ENCODE measurements around the gene AGTR1.
"Not testable (repeated sequence)": the region's sequence is repeated elsewhere in the genome, so short reads cannot be mapped to it uniquely, and the experiment has no call there.

DNA sequence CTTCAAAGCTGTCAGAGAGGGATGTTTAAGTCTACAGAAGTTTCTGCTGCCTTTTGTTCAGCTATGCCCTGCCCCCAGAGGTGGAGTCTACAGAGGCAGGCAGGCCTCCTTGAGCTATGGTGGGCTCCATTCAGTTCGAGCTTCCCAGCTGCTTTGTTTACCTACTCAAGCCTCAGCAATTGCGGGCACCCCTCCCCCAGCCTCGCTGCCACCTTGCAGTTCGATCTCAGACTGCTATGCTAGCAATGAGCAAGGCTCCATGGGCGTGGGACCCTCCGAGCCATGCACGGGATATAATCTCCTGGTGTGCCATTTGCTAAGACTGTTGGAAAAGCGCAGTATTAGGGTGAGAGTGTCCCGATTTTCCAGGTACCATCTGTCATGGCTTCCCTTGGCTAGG lies 88.5 kb downstream of the AGTR1 start:
- TF ChIP-seq, protein P1, sequence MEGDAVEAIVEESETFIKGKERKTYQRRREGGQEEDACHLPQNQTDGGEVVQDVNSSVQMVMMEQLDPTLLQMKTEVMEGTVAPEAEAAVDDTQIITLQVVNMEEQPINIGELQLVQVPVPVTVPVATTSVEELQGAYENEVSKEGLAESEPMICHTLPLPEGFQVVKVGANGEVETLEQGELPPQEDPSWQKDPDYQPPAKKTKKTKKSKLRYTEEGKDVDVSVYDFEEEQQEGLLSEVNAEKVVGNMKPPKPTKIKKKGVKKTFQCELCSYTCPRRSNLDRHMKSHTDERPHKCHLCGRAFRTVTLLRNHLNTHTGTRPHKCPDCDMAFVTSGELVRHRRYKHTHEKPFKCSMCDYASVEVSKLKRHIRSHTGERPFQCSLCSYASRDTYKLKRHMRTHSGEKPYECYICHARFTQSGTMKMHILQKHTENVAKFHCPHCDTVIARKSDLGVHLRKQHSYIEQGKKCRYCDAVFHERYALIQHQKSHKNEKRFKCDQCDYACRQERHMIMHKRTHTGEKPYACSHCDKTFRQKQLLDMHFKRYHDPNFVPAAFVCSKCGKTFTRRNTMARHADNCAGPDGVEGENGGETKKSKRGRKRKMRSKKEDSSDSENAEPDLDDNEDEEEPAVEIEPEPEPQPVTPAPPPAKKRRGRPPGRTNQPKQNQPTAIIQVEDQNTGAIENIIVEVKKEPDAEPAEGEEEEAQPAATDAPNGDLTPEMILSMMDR (IDR thresholded peaks at IDR 0.05 in 8 of 11, conservative IDR thresholded peaks at IDR 0.05 in 3 of 11), result not testable (repeated sequence)
- TF ChIP-seq POLR2A (IDR thresholded peaks at IDR 0.05), result not testable (repeated sequence)
